ENCODE measurements around the gene C8B. TPM values are rescaled to one million over a fixed set of nuclear protein-coding genes. Genes with fewer than 3 reads are reported as not detected.

Gene C8B
- not detected in 2 replicates for total RNA-seq (2014; rRNA removed; shearing (Covaris generic))

GRCh38 chr1:56965916-56966697, at the start of gene C8B:
Gene C8B (minus strand): TSS chr1:56966015. CDS start chr1:56965948, 67 bp downstream.
- H3K4me1 ChIP-seq (replicated peaks): no peaks in the 10 kb centered on the region
- H3K9me3 ChIP-seq (replicated peaks): no peaks in the 10 kb centered on the region
- H3K36me3 ChIP-seq: no peaks in the 10 kb centered on the region
- H3K4me3 ChIP-seq: no peak within 1 kb of the TSS
- no peaks in the 10 kb centered on the region for H3K27me3 ChIP-seq (replicated peaks)
- no peak within 1 kb of the TSS for H3K27ac ChIP-seq
- no peak for DNase-seq (ENCODE audit: low read depth in 1 of 2, low spot score in 2 of 2)

- no peaks in the 10 kb centered on the region; the same call in 1 of the 2 replicates for H3K9me3 ChIP-seq (replicated peaks)
- H3K4me1 ChIP-seq (replicated peaks): no peaks in the 10 kb centered on the region
- H3K27ac ChIP-seq: no peak overlapping the region
- no peaks in the 10 kb centered on the region for H3K36me3 ChIP-seq
- peaks cover 5% of the 10 kb centered on the region; the same call in 1 of the 2 replicates for H3K27me3 ChIP-seq (replicated peaks)
- no peak for DNase-seq (ENCODE audit: low read depth in 1 of 2, low spot score in 2 of 2)
- H3K4me3 ChIP-seq: no peak overlapping the region
Measured at GRCh38 chr1:57015071-57015470, 49.3 kb upstream of the C8B start.

DNA sequence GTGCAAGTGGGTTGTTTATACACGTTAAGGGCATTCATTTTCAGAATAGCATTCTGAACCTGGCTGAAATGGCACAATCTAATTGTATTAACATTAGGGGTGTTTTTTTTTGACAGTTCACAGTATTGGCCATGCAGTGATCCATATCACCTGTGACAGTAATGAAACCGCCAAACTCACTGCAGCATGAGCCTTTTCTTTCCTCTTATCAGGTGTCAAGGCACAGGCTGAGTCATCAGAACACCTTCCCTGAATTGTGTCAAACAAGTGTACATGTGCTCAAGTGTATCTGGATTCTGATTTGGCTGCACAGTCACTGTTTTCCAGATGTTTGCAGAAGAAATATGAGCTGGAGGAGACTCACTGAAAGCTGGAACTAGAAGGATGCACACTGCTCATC, 47.7 kb upstream of the C8B start:
- H3K36me3 ChIP-seq: no peaks in the 10 kb centered on the region
- H3K4me1 ChIP-seq (replicated peaks): no peaks in the 10 kb centered on the region
- peaks cover 5% of the 10 kb centered on the region for H3K27me3 ChIP-seq (replicated peaks)
- H3K27ac ChIP-seq: no peak overlapping the region
- H3K4me3 ChIP-seq: no peak overlapping the region
- no peaks in the 10 kb centered on the region; the same call in 1 of the 2 replicates for H3K9me3 ChIP-seq (replicated peaks)
- no peak for DNase-seq (ENCODE audit: low read depth in 1 of 2, low spot score in 2 of 2)

- Histone ChIP-seq H3K4me3 (no peak overlapping the region), H3K36me3 (no peaks in the 10 kb centered on the region), H3K27ac (no peak overlapping the region), H3K4me1 (replicated peaks) (no peaks in the 10 kb centered on the region), H3K27me3 (replicated peaks) (peaks cover 5% of the 10 kb centered on the region), H3K9me3 (replicated peaks) (no peaks in the 10 kb centered on the region; the same call in 1 of the 2 replicates)
- no peak for DNase-seq (ENCODE audit: low read depth in 1 of 2, low spot score in 2 of 2)
Measured at GRCh38 chr1:57012315-57012714, 46.5 kb upstream of the C8B start.

- no peaks in the 10 kb centered on the region for H3K9me3 ChIP-seq (replicated peaks)
- H3K4me1 ChIP-seq (replicated peaks): no peaks in the 10 kb centered on the region
- H3K27ac ChIP-seq: no peak overlapping the region
- H3K27me3 ChIP-seq (replicated peaks): peaks cover 5% of the 10 kb centered on the region
- no peak for DNase-seq (ENCODE audit: low read depth in 1 of 2, low spot score in 2 of 2)
- no peaks in the 10 kb centered on the region for H3K36me3 ChIP-seq
- no peak overlapping the region for H3K4me3 ChIP-seq
Measured at GRCh38 chr1:57010511-57010910, 44.7 kb upstream of the C8B start.

DNA sequence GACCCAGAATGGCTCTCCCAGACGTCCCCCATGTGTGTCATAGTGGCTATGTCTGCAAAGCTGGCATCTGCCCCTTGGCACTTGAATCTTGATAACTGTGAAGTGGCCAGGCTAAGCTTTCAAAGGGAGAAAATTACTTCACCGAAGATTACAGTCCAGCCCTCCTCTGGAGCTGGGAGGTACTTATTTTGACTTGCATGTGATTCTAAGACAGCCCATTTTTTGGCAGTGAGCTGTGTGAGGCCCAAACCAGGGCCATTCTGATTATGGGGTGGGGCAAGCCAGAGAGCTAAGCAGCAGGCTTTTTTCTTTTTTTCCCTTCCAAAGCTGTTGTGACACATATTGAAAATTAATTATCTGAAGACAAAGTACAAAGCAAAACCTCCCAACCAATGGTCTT, 42.1 kb upstream of the C8B start:
- Histone ChIP-seq H3K27me3 (replicated peaks) (peaks cover 5% of the 10 kb centered on the region), H3K4me3 (no peak overlapping the region), H3K9me3 (replicated peaks) (no peaks in the 10 kb centered on the region), H3K36me3 (no peaks in the 10 kb centered on the region), H3K4me1 (replicated peaks) (no peaks in the 10 kb centered on the region), H3K27ac (no peak overlapping the region)
- DNase-seq (ENCODE audit: low read depth in 1 of 2, low spot score in 2 of 2): no peak

- H3K36me3 ChIP-seq: no peaks in the 10 kb centered on the region
- H3K27me3 ChIP-seq (replicated peaks): peaks cover 5% of the 10 kb centered on the region
- no peaks in the 10 kb centered on the region for H3K4me1 ChIP-seq (replicated peaks)
- H3K4me3 ChIP-seq: no peak overlapping the region
- H3K9me3 ChIP-seq (replicated peaks): no peaks in the 10 kb centered on the region
- H3K27ac ChIP-seq: no peak overlapping the region
- DNase-seq (ENCODE audit: low read depth in 1 of 2, low spot score in 2 of 2): no peak
Measured at GRCh38 chr1:57007472-57007871, 41.7 kb upstream of the C8B start.

DNA sequence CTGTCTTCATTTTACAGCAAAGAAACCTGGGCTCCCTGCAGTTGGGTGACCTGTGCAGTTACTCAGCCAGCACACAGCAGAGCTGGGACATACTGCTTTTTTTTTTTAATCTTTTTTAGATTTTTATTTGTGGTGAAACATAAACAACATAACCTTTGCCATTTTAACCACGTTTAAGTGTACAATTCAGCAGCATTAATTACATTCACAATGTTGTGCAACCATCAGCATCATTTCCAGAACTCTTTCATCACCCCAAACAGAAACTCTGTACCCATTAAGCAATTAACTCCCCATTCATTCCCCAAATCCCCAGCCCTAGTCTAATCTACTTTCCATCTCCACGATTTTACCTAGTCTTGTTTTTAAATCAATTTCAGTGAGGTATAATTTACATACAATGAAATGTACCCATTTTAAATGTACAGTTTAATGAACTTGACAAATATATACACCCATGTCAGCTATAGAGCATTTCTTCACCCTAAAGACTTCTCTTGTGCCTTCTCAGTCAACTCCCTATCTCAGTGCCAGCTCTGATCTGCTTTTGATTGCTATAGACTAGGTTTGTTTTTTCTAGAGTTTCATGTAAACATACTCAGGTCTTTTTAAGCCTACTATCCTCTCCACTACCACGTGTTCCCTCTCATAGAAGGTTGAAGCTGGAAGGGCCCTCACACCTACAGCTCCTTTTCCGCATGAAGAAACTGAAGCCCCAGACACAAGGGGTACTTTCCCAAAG, 37.8 kb upstream of the C8B start:
- H3K36me3 ChIP-seq: no peaks in the 10 kb centered on the region
- DNase-seq (ENCODE audit: low read depth in 1 of 2, low spot score in 2 of 2): no peak
- no peaks in the 10 kb centered on the region for H3K4me1 ChIP-seq (replicated peaks)
- H3K4me3 ChIP-seq: no peak overlapping the region
- no peak overlapping the region for H3K27ac ChIP-seq
- no peaks in the 10 kb centered on the region for H3K27me3 ChIP-seq (replicated peaks)
- no peaks in the 10 kb centered on the region for H3K9me3 ChIP-seq (replicated peaks)

- DNase-seq (ENCODE audit: low read depth in 1 of 2, low spot score in 2 of 2): no peak
- no peaks in the 10 kb centered on the region for H3K27me3 ChIP-seq (replicated peaks)
- no peak overlapping the region for H3K27ac ChIP-seq
- no peaks in the 10 kb centered on the region for H3K36me3 ChIP-seq
- no peak overlapping the region for H3K4me3 ChIP-seq
- H3K9me3 ChIP-seq (replicated peaks): no peaks in the 10 kb centered on the region
- H3K4me1 ChIP-seq (replicated peaks): no peaks in the 10 kb centered on the region
Measured at GRCh38 chr1:56995414-56996100, 29.7 kb upstream of the C8B start.

DNA sequence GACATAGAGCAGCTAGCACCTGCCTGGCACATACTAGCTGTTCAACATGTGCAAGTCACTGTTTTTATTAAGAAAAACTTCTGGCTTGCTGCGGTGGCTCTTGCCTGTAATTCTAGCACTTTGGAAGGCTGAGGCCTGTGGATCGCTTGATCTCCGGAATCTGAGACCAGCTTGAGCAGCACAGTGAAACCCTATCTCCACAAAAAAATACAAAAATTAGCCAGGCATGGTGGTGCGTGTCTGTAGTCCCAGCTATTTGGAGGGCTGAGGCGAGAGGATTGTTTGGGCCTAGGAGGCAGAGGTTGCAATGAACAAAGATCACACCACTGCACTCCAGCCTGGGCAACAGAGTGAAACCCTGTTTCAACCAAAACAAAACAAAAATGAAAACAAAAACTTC, 27.7 kb upstream of the C8B start:
- no peak overlapping the region for H3K4me3 ChIP-seq
- no peak for DNase-seq (ENCODE audit: low read depth in 1 of 2, low spot score in 2 of 2)

GRCh38 chr1:56992318-56993125, 26.7 kb upstream of the C8B start:
- no peaks in the 10 kb centered on the region for H3K27me3 ChIP-seq (replicated peaks)
- H3K36me3 ChIP-seq: no peaks in the 10 kb centered on the region
- H3K4me1 ChIP-seq (replicated peaks): no peaks in the 10 kb centered on the region
- H3K27ac ChIP-seq: no peak overlapping the region
- H3K9me3 ChIP-seq (replicated peaks): no peaks in the 10 kb centered on the region
- DNase-seq (ENCODE audit: low read depth in 1 of 2, low spot score in 2 of 2): no peak
- no peak overlapping the region for H3K4me3 ChIP-seq

More for the DNA sequence above, 27.7 kb upstream of the C8B start:
- H3K9me3 ChIP-seq (replicated peaks): no peaks in the 10 kb centered on the region
- no peaks in the 10 kb centered on the region for H3K36me3 ChIP-seq
- no peaks in the 10 kb centered on the region for H3K4me1 ChIP-seq (replicated peaks)
- no peak overlapping the region for H3K27ac ChIP-seq
- H3K27me3 ChIP-seq (replicated peaks): no peaks in the 10 kb centered on the region

- DNase-seq (ENCODE audit: low read depth in 1 of 2, low spot score in 2 of 2): no peak
- Histone ChIP-seq H3K27ac (no peak overlapping the region), H3K36me3 (no peaks in the 10 kb centered on the region), H3K4me3 (no peak overlapping the region), H3K9me3 (replicated peaks) (no peaks in the 10 kb centered on the region), H3K4me1 (replicated peaks) (no peaks in the 10 kb centered on the region), H3K27me3 (replicated peaks) (no peaks in the 10 kb centered on the region)
Measured at GRCh38 chr1:56991576-56991975, 25.8 kb upstream of the C8B start.

- 0 out of 2 replicates have a peak, but pooled peaks cover 1% of the 10 kb centered on the region for H3K9me3 ChIP-seq (replicated peaks)
- no peak overlapping the region for H3K4me3 ChIP-seq
- H3K27ac ChIP-seq: no peak overlapping the region
- peaks cover 6% of the 10 kb centered on the region; the same call in 1 of the 2 replicates for H3K27me3 ChIP-seq (replicated peaks)
- H3K4me1 ChIP-seq (replicated peaks): no peaks in the 10 kb centered on the region
- no peaks in the 10 kb centered on the region for H3K36me3 ChIP-seq
- no peak for DNase-seq (ENCODE audit: low read depth in 1 of 2, low spot score in 2 of 2)
Measured at GRCh38 chr1:56986397-56986796, 20.6 kb upstream of the C8B start.
